K562 (cell line): ENCODE data around the gene MCC. TPM values are rescaled to one million over a fixed set of nuclear protein-coding genes. Genes with fewer than 3 reads are reported as not detected.

Experiments
- ATAC-seq: fragments of 200-7000 bp; cut with Tn5 transposase; 3 replicates; pipeline ENCODE4 v1.9.1; 2020; ENCODE audit warnings: moderate library complexity
- BruUV-seq: library from RNA; stranded (reverse); fragments of 400-500 nt; replicated peaks from 2 replicates; lab custom pipeline; 2021; lab: Mats Ljungman, UMichigan
- CTCF ChIA-PET: fragments of 300-600 bp; formaldehyde crosslinking; extraction: SDS; loops from one replicate; lab custom pipeline; 2021; ENCODE audit warnings: low intra/inter-chr PET ratio; lab: Yijun Ruan, JAX
- POLR2A ChIA-PET: fragments of 300-600, 350-650 bp; sonication (Branson Sonifier 250); formaldehyde crosslinking; extraction: SDS; loops from one replicate; lab custom pipeline; 2021; ENCODE audit warnings: antibody characterized with exemption, inconsistent platforms; lab: Yijun Ruan, JAX
- DNase-seq, 4 experiments: peaks; one replicate each; pipeline versions ENCODE4 v3.0.0 to v3.0.0-alpha.2; 2011 to 2018; ENCODE audit warnings: low spot score in 3 of 4, mixed read lengths in 3 of 4; ENCODE audit errors: extremely low read depth in 1 of 4
- FAIRE-seq: peaks from 2 replicates; lab custom pipeline; 2011; peaks lifted over from hg19 to GRCh38; lab: Jason Lieb, UNC
- H2AFZ ChIP-seq: 2 replicates; pipeline ENCODE4 v1.6.0; 2011; ENCODE audit warnings: low read depth, low read length, control low read depth, inconsistent platforms
- H3K27ac ChIP-seq: fragments of 200-600 bp; 3 replicates; pipeline ENCODE4 v1.8.0; 2011; ENCODE audit warnings: low read depth, mild to moderate bottlenecking, control low read depth, inconsistent platforms, low read length, moderate library complexity, mixed read lengths; ENCODE audit errors: extremely low read depth
- H3K27me3 ChIP-seq, 2 experiments: fragments of 300-600 bp in 1 of 2; 2 replicates in 1 of 2; 3 replicates in 1 of 2; pipeline versions ENCODE4 v1.6.0 to v1.8.0; 2011; ENCODE audit warnings: inconsistent platforms in 2 of 2, low read length in 2 of 2, mild to moderate bottlenecking in 1 of 2, mixed read lengths in 1 of 2, moderate library complexity in 1 of 2; ENCODE audit not compliant: control insufficient read depth in 2 of 2, insufficient read depth in 2 of 2
- H3K36me3 ChIP-seq: fragments of 300-600 bp; 3 replicates; pipeline ENCODE4 v1.8.0; 2011; ENCODE audit warnings: mild to moderate bottlenecking, low read length, inconsistent platforms; ENCODE audit not compliant: control insufficient read depth, insufficient read depth
- H3K4me1 ChIP-seq, 2 experiments: fragments of 200-600 bp in 1 of 2; replicated peaks in 1 of 2; 2 replicates in 1 of 2; 3 replicates in 1 of 2; pipeline versions ENCODE4 v1.5.1 to v1.8.0; 2011; ENCODE audit warnings: inconsistent platforms in 2 of 2, low read length in 2 of 2, mild to moderate bottlenecking in 1 of 2, mixed read lengths in 1 of 2, moderate library complexity in 1 of 2; ENCODE audit not compliant: control insufficient read depth in 2 of 2, insufficient read depth in 2 of 2
- H3K4me2 ChIP-seq: 2 replicates; pipeline ENCODE4 v1.6.1; 2011; ENCODE audit warnings: low read length, control low read depth, inconsistent platforms, mixed read lengths; ENCODE audit not compliant: insufficient read depth
- H3K4me3 ChIP-seq: fragments of 200-600 bp; sonication (generic), shearing (Covaris generic); 2 replicates; pipeline ENCODE4 v1.5.1; 2016; ENCODE audit warnings: control low read depth, inconsistent platforms
- H3K79me2 ChIP-seq: fragments of 200-600 bp; 3 replicates; pipeline ENCODE4 v1.8.0; 2011; ENCODE audit warnings: low read length, inconsistent platforms; ENCODE audit not compliant: control insufficient read depth, insufficient read depth
- H3K9ac ChIP-seq, 2 experiments: 2 replicates each; pipeline versions ENCODE4 v1.6.0 to v1.6.1; 2011; ENCODE audit warnings: low read depth in 2 of 2, low read length in 2 of 2, control low read depth in 1 of 2, inconsistent platforms in 1 of 2, mild to moderate bottlenecking in 1 of 2, mixed read lengths in 1 of 2; ENCODE audit not compliant: insufficient read depth in 1 of 2
- H3K9me1 ChIP-seq: one replicate; pipeline ENCODE4 v1.6.0; 2011; ENCODE audit warnings: inconsistent platforms, mild to moderate bottlenecking, low read length, moderate library complexity; ENCODE audit not compliant: control insufficient read depth, insufficient read depth
- H3K9me3 ChIP-seq: replicated peaks from 2 replicates; pipeline ENCODE4 v1.5.1; 2011; ENCODE audit warnings: low read depth, low read length, inconsistent platforms; ENCODE audit not compliant: control insufficient read depth, insufficient read depth
- H4K20me1 ChIP-seq: replicated peaks from 2 replicates; pipeline ENCODE4 v1.6.1; 2011; ENCODE audit warnings: low read length, inconsistent platforms, mixed read lengths; ENCODE audit not compliant: control insufficient read depth, insufficient read depth
- ARHGAP35 ChIP-seq: fragments of 450-650 bp; IDR thresholded peaks from 2 replicates; pipeline ENCODE4 v1.6.1; 2018; ENCODE audit not compliant: partially characterized antibody
- ATF1 ChIP-seq, 2 experiments: fragments of 450-650 bp in 1 of 2; IDR thresholded peaks; 2 replicates each; pipeline ENCODE4 v1.6.1; 2016; ENCODE audit warnings: missing compliant biosample characterization in 1 of 2, missing genetic modification characterization in 1 of 2
- HOXB6 ChIP-seq: fragments of 250-450 bp; sonication (Bioruptor Pico); IDR thresholded peaks from 2 replicates; pipeline ENCODE4 v1.5.1; 2022; ENCODE audit warnings: mild to moderate bottlenecking, borderline replicate concordance
- JUNB ChIP-seq: fragments of 450-650 bp; formaldehyde crosslinking; conservative IDR thresholded peaks from 2 replicates; pipeline ENCODE4 v1.4.0; 2020; ENCODE audit warnings: mild to moderate bottlenecking
- JUND ChIP-seq, 2 experiments: IDR thresholded peaks; 2 replicates in 1 of 2; 3 replicates in 1 of 2; pipeline ENCODE4 v1.6.1; 2011; ENCODE audit warnings: borderline replicate concordance in 2 of 2, low read depth in 2 of 2, low read length in 2 of 2, improper control_type of control experiment in 1 of 2, missing biosample characterization in 1 of 2, missing genetic modification characterization in 1 of 2, missing genetic modification reagents in 1 of 2
- NELFE ChIP-seq: IDR thresholded peaks from 2 replicates; pipeline ENCODE4 v1.6.1; 2011; ENCODE audit warnings: mild to moderate bottlenecking; ENCODE audit not compliant: insufficient read depth, insufficient read length
- NFIC ChIP-seq: fragments of 450-650 bp; IDR thresholded peaks from 2 replicates; pipeline ENCODE4 v1.6.1; 2017; ENCODE audit warnings: mild to moderate bottlenecking, inconsistent platforms
- POLR2G ChIP-seq: fragments of 200-400 bp; formaldehyde crosslinking; IDR thresholded peaks from 2 replicates; pipeline ENCODE4 v1.6.1; 2017; ENCODE audit warnings: low read depth, mild to moderate bottlenecking, antibody characterized with exemption, low read length, moderate library complexity
- SIN3B ChIP-seq: fragments of 450-650 bp; IDR thresholded peaks from 2 replicates; pipeline ENCODE4 v1.6.1; 2017; ENCODE audit warnings: low read depth, mild to moderate bottlenecking, moderate library complexity
- WGBS: fragments of 100-300 bp; shearing (Covaris generic); methylation state at CpG from one replicate; pipeline ENCODE4 v1.1.6; 2016; ENCODE audit warnings: low coverage, mixed read lengths; ENCODE audit not compliant: insufficient coverage; ENCODE audit errors: missing lambda C conversion rate; 5-methylcytosine and 5-hydroxymethylcytosine counted together
- in situ Hi-C: fragments of 300-500 bp; cut with MboI; formaldehyde crosslinking; loops from 4 replicates; pipeline ENCODE4 v1.15.0; 2018; ENCODE audit warnings: inconsistent platforms, mixed read lengths
- intact Hi-C: fragments of 100-400 bp; cut with micrococcal nuclease; formaldehyde crosslinking; loops from 2 replicates; pipeline ENCODE4 v1.14.2; 2022
- polyA plus RNA-seq, 8 experiments: library from polyadenylated mRNA; depleted of rRNA in 4 of 8; stranded (reverse) in 5 of 8; unstranded in 3 of 8; fragments of >200 nt; fragmentation: Nextera tagmentation in 2 of 8; fragmentation: Illumina TruSeq in 1 of 8; extraction: Ambion mirVana in 2 of 8; extraction: Trizol in 1 of 8; gene quantifications; 2 replicates each; pipeline versions ENCODE4 v1.2.1 to v1.2.3, GENCODE V29; 2011 to 2014; ENCODE audit warnings: inconsistent platforms in 1 of 8, missing spikeins in 1 of 8
- total RNA-seq, 7 experiments: library from RNA; depleted of rRNA in 6 of 7; stranded (reverse); fragments of >200 nt in 6 of 7; fragmentation: Illumina TruSeq in 2 of 7; extraction: Trizol in 2 of 7; gene quantifications; 2 replicates each; pipeline versions ENCODE4 v1.2.1 to v1.2.3, GENCODE V29; 2011 to 2021; ENCODE audit warnings: low replicate concordance in 1 of 7
- TF ChIP-seq, protein P1 (sequence below): sonication (generic); formaldehyde crosslinking; IDR thresholded peaks from 2 replicates; pipeline ENCODE4 v1.9.0; 2022; ENCODE audit warnings: mild to moderate bottlenecking, missing genetic modification reagents
- TF ChIP-seq, protein P2 (sequence below): fragments of 450-650 bp; IDR thresholded peaks from 2 replicates; pipeline ENCODE4 v1.6.1; 2017; ENCODE audit warnings: antibody characterized with exemption, mild to moderate bottlenecking
- TF ChIP-seq, protein P3 (sequence below): fragments of 200-800 bp; sonication (Bioruptor generic); IDR thresholded peaks from 2 replicates; pipeline ENCODE4 v1.6.1; 2017; ENCODE audit warnings: missing genetic modification characterization, missing compliant biosample characterization

The MCC gene
- total and polyA plus RNA-seq, 9 of the 15 experiments (the other 6 are each of a cell fraction or from before 2014, with no cell fraction given), result 0.04 to 0.24 (median 0.06) TPM; not detected in 1

DNA sequence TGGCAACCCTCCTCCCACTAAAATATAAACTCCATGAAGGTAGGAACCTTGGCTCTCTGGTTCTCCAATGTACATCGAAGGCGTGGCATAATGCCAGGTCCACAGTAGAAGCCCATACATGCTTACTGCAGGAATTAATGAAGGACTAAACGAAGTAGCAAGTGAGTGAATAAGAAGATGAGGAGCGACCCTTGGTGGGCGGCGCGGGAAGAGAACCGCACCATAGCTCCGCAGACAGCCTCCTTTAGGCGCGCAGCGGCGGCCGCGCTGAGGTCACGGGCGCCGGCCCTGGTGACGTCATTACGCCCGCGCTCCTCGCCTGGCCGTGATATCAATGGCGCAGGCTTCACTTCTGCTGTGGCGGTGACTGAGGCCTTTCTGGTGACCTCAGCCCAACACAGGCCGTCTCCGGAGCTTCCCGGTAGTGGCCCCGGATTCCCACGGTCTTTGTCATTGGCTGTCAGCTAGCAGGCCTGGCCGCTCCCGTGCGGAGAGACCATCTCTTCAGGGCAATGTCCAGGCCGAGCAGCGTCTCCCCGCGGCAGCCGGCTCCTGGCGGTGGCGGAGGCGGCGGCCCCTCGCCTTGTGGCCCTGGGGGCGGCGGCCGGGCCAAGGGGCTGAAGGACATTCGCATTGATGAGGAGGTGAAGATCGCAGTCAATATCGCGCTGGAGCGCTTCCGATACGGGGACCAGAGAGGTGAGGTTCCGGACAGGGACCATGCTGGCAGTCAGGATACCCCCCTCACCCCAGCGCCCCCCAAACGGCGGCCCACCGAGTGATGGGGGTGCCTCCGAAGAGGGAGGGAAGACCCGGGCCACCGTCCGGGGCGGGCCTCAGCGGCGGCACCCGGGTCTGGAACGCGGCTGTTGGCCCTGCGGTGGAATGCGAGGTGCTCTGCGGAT, 25.4 kb upstream of the MCC start, which contains the start of gene YTHDC2:
Gene YTHDC2, plus strand, starts transcription at position 311 of the 905 bp plus-strand sequence. Its CDS starts 202 bp downstream, at position 513.
- in situ Hi-C loops (no loop called here), intact Hi-C loops (loop anchor here (1.0 to 5.0 kb wide), 3 partner anchors 94 to 176 kb away; no protein-coding TSS in a partner anchor)
- WGBS, result 3% methylated on average over 47 of the region's 72 CpGs
- BruUV-seq, result no TSS peak
- peaks cover 36% of the 10 kb centered on the region for H3K79me2 ChIP-seq
- ChIA-PET POLR2A (interaction anchor here (0.9 to 1.0 kb wide), 3 partner anchors 12 to 1036 kb away, joined by 3 to 5 read pairs (median 3); no protein-coding TSS in a partner anchor), CTCF (no interaction called here)
- H3K4me2 ChIP-seq, result peak within 1 kb of the TSS; percentile 96
- H3K27ac ChIP-seq, result peak within 1 kb of the TSS; percentile 90
- ATAC-seq (peak; percentile 97), DNase-seq (peak; percentile 77 to 91 (median 80)), FAIRE-seq (peak; percentile 86)
- H3K27me3 ChIP-seq, result no peaks in the 10 kb centered on the region; a peak in 1 of 5 replicates
- peaks cover 29% of the 10 kb centered on the region for H3K36me3 ChIP-seq
- peak within 1 kb of the TSS; percentile 95 for H2AFZ ChIP-seq
- peak within 1 kb of the TSS; percentile 80 for H3K4me3 ChIP-seq
- no peaks in the 10 kb centered on the region for H4K20me1 ChIP-seq
- H3K9me3 ChIP-seq, result peaks cover 5% of the 10 kb centered on the region
- H3K4me1 ChIP-seq, result peaks cover 0 to 6% of the 10 kb centered on the region in 2 experiments; a peak in 2 of 5 replicates
- peak within 1 kb of the TSS; percentile 91 to 99 for H3K9ac ChIP-seq
- no peaks in the 10 kb centered on the region for H3K9me1 ChIP-seq
- TF ChIP-seq SIN3B (peak; percentile 73; the same call in 1 of the 2 replicates), NELFE (no peak), JUNB (CRISPR knock-in tag) (peak; percentile 97), ARHGAP35 (no peak), POLR2G (peak; percentile 92), NFIC (peak; percentile 91), JUND (IDR thresholded peaks at IDR 0.05; ENCODE audit: borderline replicate concordance, low read depth, low read length) (peak; percentile 96), JUND (tag; IDR thresholded peaks at IDR 0.05; ENCODE audit: borderline replicate concordance, low read depth, low read length) (peak; percentile 96), ATF1 (CRISPR knock-in tag; IDR thresholded peaks at IDR 0.05) (peak; percentile 86), ATF1 (tag; IDR thresholded peaks at IDR 0.05) (peak; percentile 99), HOXB6 (CRISPR knock-in tag) (no peak)
- TF ChIP-seq, protein P1, sequence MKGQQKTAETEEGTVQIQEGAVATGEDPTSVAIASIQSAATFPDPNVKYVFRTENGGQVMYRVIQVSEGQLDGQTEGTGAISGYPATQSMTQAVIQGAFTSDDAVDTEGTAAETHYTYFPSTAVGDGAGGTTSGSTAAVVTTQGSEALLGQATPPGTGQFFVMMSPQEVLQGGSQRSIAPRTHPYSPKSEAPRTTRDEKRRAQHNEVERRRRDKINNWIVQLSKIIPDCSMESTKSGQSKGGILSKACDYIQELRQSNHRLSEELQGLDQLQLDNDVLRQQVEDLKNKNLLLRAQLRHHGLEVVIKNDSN (CRISPR knock-in tag), result peak; percentile 82
- TF ChIP-seq, protein P2, sequence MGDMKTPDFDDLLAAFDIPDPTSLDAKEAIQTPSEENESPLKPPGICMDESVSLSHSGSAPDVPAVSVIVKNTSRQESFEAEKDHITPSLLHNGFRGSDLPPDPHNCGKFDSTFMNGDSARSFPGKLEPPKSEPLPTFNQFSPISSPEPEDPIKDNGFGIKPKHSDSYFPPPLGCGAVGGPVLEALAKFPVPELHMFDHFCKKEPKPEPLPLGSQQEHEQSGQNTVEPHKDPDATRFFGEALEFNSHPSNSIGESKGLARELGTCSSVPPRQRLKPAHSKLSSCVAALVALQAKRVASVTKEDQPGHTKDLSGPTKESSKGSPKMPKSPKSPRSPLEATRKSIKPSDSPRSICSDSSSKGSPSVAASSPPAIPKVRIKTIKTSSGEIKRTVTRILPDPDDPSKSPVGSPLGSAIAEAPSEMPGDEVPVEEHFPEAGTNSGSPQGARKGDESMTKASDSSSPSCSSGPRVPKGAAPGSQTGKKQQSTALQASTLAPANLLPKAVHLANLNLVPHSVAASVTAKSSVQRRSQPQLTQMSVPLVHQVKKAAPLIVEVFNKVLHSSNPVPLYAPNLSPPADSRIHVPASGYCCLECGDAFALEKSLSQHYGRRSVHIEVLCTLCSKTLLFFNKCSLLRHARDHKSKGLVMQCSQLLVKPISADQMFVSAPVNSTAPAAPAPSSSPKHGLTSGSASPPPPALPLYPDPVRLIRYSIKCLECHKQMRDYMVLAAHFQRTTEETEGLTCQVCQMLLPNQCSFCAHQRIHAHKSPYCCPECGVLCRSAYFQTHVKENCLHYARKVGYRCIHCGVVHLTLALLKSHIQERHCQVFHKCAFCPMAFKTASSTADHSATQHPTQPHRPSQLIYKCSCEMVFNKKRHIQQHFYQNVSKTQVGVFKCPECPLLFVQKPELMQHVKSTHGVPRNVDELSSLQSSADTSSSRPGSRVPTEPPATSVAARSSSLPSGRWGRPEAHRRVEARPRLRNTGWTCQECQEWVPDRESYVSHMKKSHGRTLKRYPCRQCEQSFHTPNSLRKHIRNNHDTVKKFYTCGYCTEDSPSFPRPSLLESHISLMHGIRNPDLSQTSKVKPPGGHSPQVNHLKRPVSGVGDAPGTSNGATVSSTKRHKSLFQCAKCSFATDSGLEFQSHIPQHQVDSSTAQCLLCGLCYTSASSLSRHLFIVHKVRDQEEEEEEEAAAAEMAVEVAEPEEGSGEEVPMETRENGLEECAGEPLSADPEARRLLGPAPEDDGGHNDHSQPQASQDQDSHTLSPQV, result peak; percentile 59; the same call in 1 of the 2 replicates
- TF ChIP-seq, protein P3, sequence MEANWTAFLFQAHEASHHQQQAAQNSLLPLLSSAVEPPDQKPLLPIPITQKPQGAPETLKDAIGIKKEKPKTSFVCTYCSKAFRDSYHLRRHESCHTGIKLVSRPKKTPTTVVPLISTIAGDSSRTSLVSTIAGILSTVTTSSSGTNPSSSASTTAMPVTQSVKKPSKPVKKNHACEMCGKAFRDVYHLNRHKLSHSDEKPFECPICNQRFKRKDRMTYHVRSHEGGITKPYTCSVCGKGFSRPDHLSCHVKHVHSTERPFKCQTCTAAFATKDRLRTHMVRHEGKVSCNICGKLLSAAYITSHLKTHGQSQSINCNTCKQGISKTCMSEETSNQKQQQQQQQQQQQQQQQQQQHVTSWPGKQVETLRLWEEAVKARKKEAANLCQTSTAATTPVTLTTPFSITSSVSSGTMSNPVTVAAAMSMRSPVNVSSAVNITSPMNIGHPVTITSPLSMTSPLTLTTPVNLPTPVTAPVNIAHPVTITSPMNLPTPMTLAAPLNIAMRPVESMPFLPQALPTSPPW, result 0 out of 2 replicates have a peak, but pooled peaks have one; percentile 27
